Measurements from ENCODE around the gene POU2F1. TPM values are rescaled to one million over a fixed set of nuclear protein-coding genes. Genes with fewer than 3 reads are reported as not detected.

Gene POU2F1
- total and polyA plus RNA-seq, 2 donors (not counting 3 experiments of a cell fraction or from before 2014, with no cell fraction given) = 6.0 to 12.9 TPM

GRCh38 chr1:167412072-167412471 is 191.4 kb downstream of the POU2F1 start:
- intact Hi-C loops (cut with micrococcal nuclease) = no loop called here
- no peak for DNase-seq (ENCODE audit: low read depth, low spot score)

More at GRCh38 chr1:167412072-167412471, 191.4 kb downstream of the POU2F1 start:
- no peaks in the 10 kb centered on the region for H3K4me1 ChIP-seq (ENCODE audit: control insufficient read depth, extremely low read depth, insufficient read depth, low read length)
- no peaks in the 10 kb centered on the region for H3K9me3 ChIP-seq (replicated peaks; ENCODE audit: control insufficient read depth, insufficient read depth, low read length)
- H3K79me2 ChIP-seq (ENCODE audit: control insufficient read depth, insufficient read depth, low read length) = no peaks in the 10 kb centered on the region
- BruUV-seq (replicated peaks) = no TSS peak
- dilution Hi-C loops (cut with MboI; ENCODE audit: extremely low pct_ligation_motif_present, low sequenced_read_pairs) = no loop called here
- peaks cover 4 to 8% of the 10 kb centered on the region in 2 experiments for H3K36me3 ChIP-seq (ENCODE audit: control insufficient read depth in 2 of 2, extremely low read depth in 1 of 2, insufficient read depth in 2 of 2, low read length in 2 of 2)
- no peak overlapping the region for H3K27ac ChIP-seq (ENCODE audit: insufficient read depth, low read depth, low read length)
- no peak for FAIRE-seq
- H3K9ac ChIP-seq (replicated peaks; ENCODE audit: extremely low read depth, insufficient read depth, low read length) = no peak overlapping the region
- no peaks in the 10 kb centered on the region for H3K9me1 ChIP-seq (replicated peaks; ENCODE audit: control insufficient read depth, extremely low read depth, insufficient read depth, low read length)
- no peak overlapping the region for H2AFZ ChIP-seq (ENCODE audit: low read depth, low read length)
- ChIA-PET CTCF (interaction anchor here (0.9 to 1.3 kb wide), 4 partner anchors 28 to 138 kb away, joined by 3 read pairs; no protein-coding TSS in a partner anchor), POLR2A (no interaction called here)
- no peak overlapping the region for H3K4me2 ChIP-seq (ENCODE audit: insufficient read depth, low read length)
- H4K20me1 ChIP-seq (replicated peaks; ENCODE audit: control insufficient read depth, extremely low read depth, insufficient read depth, low read length) = no peaks in the 10 kb centered on the region
- no peak for TF ChIP-seq POLR2A (IDR thresholded peaks at IDR 0.05; ENCODE audit: low read depth, low read length)
- no peak for TF ChIP-seq POLR2AphosphoS5 (IDR thresholded peaks at IDR 0.05; ENCODE audit: insufficient read depth, low read depth, low read length)
- no peak for TF ChIP-seq FOS (IDR thresholded peaks at IDR 0.05; ENCODE audit: borderline replicate concordance, insufficient read depth, low read length)
- no peak for TF ChIP-seq CTCF (IDR thresholded peaks at IDR 0.05; ENCODE audit: extremely low read depth in 1 of 2, insufficient read depth in 1 of 2, low read depth in 1 of 2, low read length in 2 of 2)
- TF ChIP-seq GATA2 (IDR thresholded peaks at IDR 0.05; ENCODE audit: insufficient read depth, insufficient read length, low read depth, low read length) = no peak
- no peak overlapping the region for H3K4me3 ChIP-seq (replicated peaks in 1 of 3; ENCODE audit: insufficient read depth in 1 of 3, low read depth in 1 of 3, low read length in 3 of 3)
- no peaks in the 10 kb centered on the region for H3K27me3 ChIP-seq (ENCODE audit: control insufficient read depth in 2 of 2, insufficient read depth in 2 of 2, low read length in 2 of 2)
